Heart right ventricle (tissue), 16 donors: Measurements from ENCODE around the gene CABLES2. TPM values are rescaled to one million over a fixed set of nuclear protein-coding genes. Genes with fewer than 3 reads are reported as not detected.

Experiments used
- ATAC-seq, 8 donors: fragments of 200-7000 bp; cut with Tn5 transposase; one replicate each; pipeline ENCODE4 v1.9.1; 2020; ENCODE audit warnings: mild to moderate bottlenecking in 8 of 8, moderate library complexity in 8 of 8, moderate number of reproducible peaks in 1 of 8
- DNase-seq, 2 donors: peaks; one replicate each; pipeline ENCODE4 v3.0.0-alpha.2; 2020
- H3K27ac ChIP-seq, 10 donors: fragments of 200-600 bp; sonication (generic) in 2 of 10; one replicate each; pipeline versions ENCODE4 v1.5.0 to v1.8.0; 2020 to 2022; ENCODE audit warnings: mild to moderate bottlenecking in 3 of 10
- H3K27me3 ChIP-seq, 7 donors: fragments of 200-600 bp; one replicate each; pipeline ENCODE4 v1.8.0; 2021 to 2022; ENCODE audit warnings: mild to moderate bottlenecking in 2 of 7
- H3K36me3 ChIP-seq, 9 donors: fragments of 200-600 bp; sonication (generic) in 1 of 9; one replicate each; pipeline versions ENCODE4 v1.5.0 to v1.8.0; 2020 to 2022; ENCODE audit warnings: mild to moderate bottlenecking in 2 of 9
- H3K4me1 ChIP-seq, 9 donors: fragments of 200-600 bp; sonication (generic) in 1 of 9; one replicate each; pipeline versions ENCODE4 v1.5.0 to v1.8.0; 2020 to 2022; ENCODE audit warnings: mild to moderate bottlenecking in 4 of 9
- H3K4me3 ChIP-seq, 10 donors: fragments of 200-600 bp; sonication (generic) in 2 of 10; one replicate each; pipeline versions ENCODE4 v1.5.0 to v1.8.0; 2020 to 2022; ENCODE audit warnings: mild to moderate bottlenecking in 7 of 10, moderate library complexity in 2 of 10
- H3K9me3 ChIP-seq, 11 donors: fragments of 200-600 bp in 10 of 11; sonication (generic) in 2 of 11; one replicate each; pipeline versions ENCODE4 v1.5.0 to v1.8.0; 2013 to 2022; ENCODE audit warnings: mild to moderate bottlenecking in 2 of 11, control low read depth in 1 of 11, moderate library complexity in 1 of 11
- CTCF ChIP-seq, 9 donors: fragments of 200-600 bp; sonication (generic) in 2 of 9; IDR thresholded peaks; one replicate each; pipeline versions ENCODE4 v1.5.0 to v1.8.0; 2021 to 2022; ENCODE audit warnings: antibody characterized with exemption in 9 of 9, mild to moderate bottlenecking in 5 of 9, moderate library complexity in 1 of 9
- WGBS, 2 donors: extraction: QIAGEN DNeasy Blood & Tissue Kit; methylation state at CpG; one replicate each; pipeline ENCODE4 v1.1.7; 2013; ENCODE audit warnings: inconsistent platforms in 1 of 2; 5-methylcytosine and 5-hydroxymethylcytosine counted together
- intact Hi-C, 10 donors: fragments of 100-400 bp; cut with DNase I; formaldehyde crosslinking; loops; one replicate each; pipeline versions ENCODE4 v1.11.1 to v1.14.2; 2022
- polyA plus RNA-seq, 2 donors: library from polyadenylated mRNA; stranded (reverse); fragments of 200-250 nt; gene quantifications; one replicate each; pipeline ENCODE4 v1.2.3, GENCODE V29; 2013
- total RNA-seq, 10 donors: library from RNA; stranded (reverse); fragmentation: NEBNext Ultra II Directional in 3 of 10; extraction: Animal tissue kit (Norgen Biotek cat#: 25700) in 3 of 10; gene quantifications; one replicate each; pipeline versions ENCODE4 v1.2.1 to v1.2.4, GENCODE V29; 2021 to 2023
- donor health status: Arrhythmogenic right ventricular cardiomyopathy.
- donor health status: ischemic (EF 13 %, LVEDD 7.1; RV severe dilation, severe dysfunction).
- donor health status: healthy with polysubstance abuse.
- donor health status: DM: no; HTN: yes; CAD: no.
- donor health status: DM: no; HTN: no; CAD: no.
- donor health status: ischemic (EF 25% LVEDD 6.9; RV normal size, moderate dysfunction).
- donor health status: ischemic (EF 25% LVEDD 5.7; RV mildly dilated, moderate dysfunction).
- donor health status: healthy.
- donor health status: DM: yes; HTN: yes; CAD: no.
- donor health status: Ischemic cardiomyopathy.
- donor health status: ischemic (EF 35%, LVEDD 5.7; RV mildly dilated, moderate dysfunction).
- donor health status: nonischemic (EF 11% LVEDD 7.7; RV severe dilation, severe dysfunction).
- donor health status: DM: yes; HTN: yes; CAD: no.
- donor health status: PGD.
- donor health status: ischemic (EF 29% LVEDD 5.4; RV normal size, mild dysfunction).
- donor health status: nonischemic (EF 23%, LVEDD 6.1; RV moderate dilation, normal function).

CABLES2 gene
- total and polyA plus RNA-seq, 12 donors, result 2.9 to 11.9 (median 7.8) TPM

GRCh38 chr20:62344092-62344491 lies 63.0 kb downstream of the CABLES2 start:
- H3K36me3 ChIP-seq, result peaks cover 0 to 99% (median 44%) of the 10 kb centered on the region in 9 donors
- no peak overlapping the region for H3K4me3 ChIP-seq
- H3K9me3 ChIP-seq, result peaks cover 0 to 11% (median 0%) of the 10 kb centered on the region in 11 donors
- WGBS, 2 donors, result 95 to 97% methylated on average over 5 of the region's 5 CpGs
- no peaks in the 10 kb centered on the region for H3K27me3 ChIP-seq
- ATAC-seq (no peak), DNase-seq (no peak)
- intact Hi-C loops, result loop anchor here in 1 of 10 donors (5.0 kb wide), 1 partner anchor 37 kb away; no protein-coding TSS in a partner anchor
- no peak overlapping the region for H3K27ac ChIP-seq
- no peaks in the 10 kb centered on the region for H3K4me1 ChIP-seq
- TF ChIP-seq CTCF (IDR thresholded peaks at IDR 0.05), result no peak

- Histone ChIP-seq H3K27me3 (no peaks in the 10 kb centered on the region), H3K27ac (no peak overlapping the region), H3K36me3 (peaks cover 0 to 100% (median 54%) of the 10 kb centered on the region in 9 donors), H3K4me3 (no peak overlapping the region), H3K9me3 (peaks cover 0 to 5% (median 0%) of the 10 kb centered on the region in 11 donors), H3K4me1 (no peaks in the 10 kb centered on the region)
- no peak for DNase-seq
- no peak for ATAC-seq
- WGBS, 2 donors, result 75 to 81% methylated on average over 10 of the region's 10 CpGs
- intact Hi-C loops, result loop anchor here in 1 of 10 donors (5.0 kb wide), 1 partner anchor 36 kb away; no protein-coding TSS in a partner anchor
- no peak for TF ChIP-seq CTCF (IDR thresholded peaks at IDR 0.05)
These were observed 64.2 kb downstream of the CABLES2 start for GRCh38 chr20:62342910-62343309.

- Histone ChIP-seq H3K27ac (no peak overlapping the region), H3K4me3 (no peak overlapping the region), H3K9me3 (peaks cover 0 to 5% (median 0%) of the 10 kb centered on the region in 11 donors), H3K27me3 (no peaks in the 10 kb centered on the region), H3K36me3 (peaks cover 0 to 99% (median 54%) of the 10 kb centered on the region in 9 donors), H3K4me1 (no peaks in the 10 kb centered on the region)
- DNase-seq, result no peak
- WGBS, 2 donors, result 71 to 79% methylated on average over 14 of the region's 14 CpGs
- no peak for ATAC-seq
- intact Hi-C loops, result loop anchor here in 1 of 10 donors (5.0 kb wide), 1 partner anchor 32 kb away; no protein-coding TSS in a partner anchor
- no peak for TF ChIP-seq CTCF (IDR thresholded peaks at IDR 0.05)
These were observed 67.4 kb downstream of the CABLES2 start for GRCh38 chr20:62339647-62340062.

Other genes starting within 250 kb of the CABLES2 start
- gene MTG2, start 224.3 kb downstream of the CABLES2 start, total RNA-seq, result 10 to 100 TPM; 21.5 to 30.4 (median 28.2) TPM
- 10 to 100 TPM; 25.4 to 55.5 TPM for gene MTG2, start 224.3 kb downstream of the CABLES2 start, polyA plus RNA-seq
- not detected for gene HRH3, start 187.0 kb downstream of the CABLES2 start, total RNA-seq
- not detected for gene HRH3, start 187.0 kb downstream of the CABLES2 start, polyA plus RNA-seq
- gene OSBPL2, start 168.8 kb downstream of the CABLES2 start, total RNA-seq, result 10 to 100 TPM; 35.4 to 55.7 (median 41.7) TPM
- gene OSBPL2, start 168.8 kb downstream of the CABLES2 start, polyA plus RNA-seq, result 10 to 100 TPM; 12.6 to 30.3 TPM
- gene ADRM1, start 104.3 kb downstream of the CABLES2 start, total RNA-seq, result 10 to 100 TPM; 67.7 to 97.0 (median 73.2) TPM
- gene ADRM1, start 104.3 kb downstream of the CABLES2 start, polyA plus RNA-seq, result 100 to 1,000 TPM in 1 of 2 donors, 10 to 100 TPM in 1; 81.9 to 192 TPM
- gene LAMA5, start 40.0 kb downstream of the CABLES2 start, total RNA-seq, result 100 to 1,000 TPM in 1 of 10 donors, 10 to 100 TPM in 9; 53.9 to 146 (median 67.2) TPM
- 100 to 1,000 TPM; 103 to 358 TPM for gene LAMA5, start 40.0 kb downstream of the CABLES2 start, polyA plus RNA-seq
- gene RPS21, start 20.2 kb downstream of the CABLES2 start, total RNA-seq, result 100 to 1,000 TPM; 512 to 811 (median 576) TPM
- 1,000 to 10,000 TPM; 1,609 to 4,111 TPM for gene RPS21, start 20.2 kb downstream of the CABLES2 start, polyA plus RNA-seq
- not detected for gene RBBP8NL, start 20.3 kb upstream of the CABLES2 start, total RNA-seq
- not detected for gene RBBP8NL, start 20.3 kb upstream of the CABLES2 start, polyA plus RNA-seq
- gene GATA5, start 68.7 kb upstream of the CABLES2 start, total RNA-seq, result 1 to 10 TPM in 2 of 10 donors, under 1 TPM in 8; 0.11 to 5.1 (median 0.60) TPM
- 1 to 10 TPM in 1 of 2 donors, under 1 TPM in 1; 0.30 to 1.2 TPM for gene GATA5, start 68.7 kb upstream of the CABLES2 start, polyA plus RNA-seq
- gene SLCO4A1, start 235.2 kb upstream of the CABLES2 start, total RNA-seq, result 10 to 100 TPM in 3 of 10 donors, 1 to 10 TPM in 7; 1.5 to 34.3 (median 4.9) TPM
- 10 to 100 TPM; 21.7 to 52.7 TPM for gene SLCO4A1, start 235.2 kb upstream of the CABLES2 start, polyA plus RNA-seq